GM19467 (cell line): Measurements from ENCODE around the gene CRIP2.

Source experiments
- ATAC-seq: cut with Tn5 transposase; IDR thresholded peaks from one replicate; pipeline ENCODE4 v1.9.1; 2021; ENCODE audit warnings: mild to moderate bottlenecking, moderate library complexity; ENCODE audit not compliant: unreplicated experiment

The CRIP2 gene

DNA sequence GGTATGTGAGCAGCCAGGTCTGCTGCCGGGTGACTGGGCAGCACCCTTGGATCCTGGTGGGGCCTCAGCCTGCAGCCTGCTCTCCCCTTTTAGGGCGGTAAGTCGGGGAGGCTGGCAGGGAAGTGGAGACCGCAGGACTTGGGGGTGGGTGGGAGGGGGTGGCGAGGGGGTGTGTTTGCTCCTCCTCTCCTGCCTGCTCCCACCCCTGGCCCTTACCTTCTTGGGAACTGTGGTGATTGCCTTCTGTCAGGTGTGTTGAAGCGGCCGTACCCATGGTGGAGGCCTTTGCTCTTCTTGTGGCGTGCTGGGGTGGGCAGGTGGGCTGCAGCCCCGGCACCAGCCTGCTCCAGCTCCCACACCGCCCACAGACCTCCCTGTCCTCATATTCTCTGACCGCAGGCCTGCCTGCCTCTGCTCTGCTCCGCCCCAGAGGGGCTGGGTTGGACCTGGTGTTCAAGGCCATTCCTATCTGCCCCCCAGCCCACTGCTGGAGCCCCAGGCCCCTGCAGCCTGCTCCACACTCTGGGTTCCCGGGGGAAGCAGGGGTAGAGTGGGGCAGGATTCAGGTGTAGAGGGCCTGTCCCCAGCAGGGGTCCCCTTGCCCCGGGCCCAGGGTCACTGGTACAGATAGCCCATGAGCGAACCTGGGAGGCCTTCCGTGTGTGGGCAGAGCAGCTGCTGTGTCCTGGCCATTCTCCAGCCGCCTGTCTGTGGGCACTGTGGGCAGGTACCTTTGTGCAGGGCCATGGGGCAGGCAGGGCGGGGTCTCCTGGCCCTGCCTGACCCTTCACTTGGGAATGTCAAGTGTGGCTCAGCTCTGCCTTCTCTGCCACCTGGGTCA is 21.6 kb downstream of the CRIP2 start:
- ATAC-seq: no peak

DNA sequence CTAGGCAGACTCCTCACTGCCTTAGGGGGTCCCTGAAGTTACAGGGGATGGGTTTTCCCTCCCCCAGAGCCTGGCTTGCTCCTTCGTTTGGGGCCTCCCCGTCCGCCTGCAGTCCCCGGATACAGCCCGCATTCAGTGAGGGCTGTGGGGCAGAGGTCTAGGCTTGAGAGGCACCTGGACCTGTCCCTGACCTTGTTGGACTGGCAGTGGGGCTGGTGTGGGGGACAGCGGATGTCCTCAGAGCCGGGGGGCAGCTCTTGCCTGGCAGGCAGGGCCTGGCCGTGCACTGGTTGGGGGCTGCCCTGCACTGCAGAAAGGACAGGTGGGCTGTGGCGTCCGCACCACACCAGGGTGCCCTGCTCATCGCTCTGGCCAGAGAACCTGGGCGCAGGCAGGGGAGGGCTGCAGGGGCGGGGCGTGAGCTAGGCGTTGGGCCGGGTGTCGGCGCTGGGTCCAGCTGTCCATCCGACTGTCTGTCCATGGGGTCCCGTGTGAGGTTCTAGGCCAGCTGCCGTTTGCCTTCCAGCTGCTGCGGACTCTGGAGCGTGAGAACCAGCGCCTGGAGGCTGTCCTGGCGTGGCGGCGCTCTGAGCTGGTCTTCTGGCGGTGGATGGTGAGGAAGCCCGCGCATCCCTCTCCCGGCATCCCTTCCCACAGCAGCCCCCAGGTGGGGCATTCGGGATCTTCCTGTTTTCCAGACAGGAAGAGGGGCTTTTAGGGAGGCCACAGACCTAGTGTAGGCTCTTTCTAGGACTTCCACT is 22.4 kb downstream of the CRIP2 start:
- no peak for ATAC-seq

DNA sequence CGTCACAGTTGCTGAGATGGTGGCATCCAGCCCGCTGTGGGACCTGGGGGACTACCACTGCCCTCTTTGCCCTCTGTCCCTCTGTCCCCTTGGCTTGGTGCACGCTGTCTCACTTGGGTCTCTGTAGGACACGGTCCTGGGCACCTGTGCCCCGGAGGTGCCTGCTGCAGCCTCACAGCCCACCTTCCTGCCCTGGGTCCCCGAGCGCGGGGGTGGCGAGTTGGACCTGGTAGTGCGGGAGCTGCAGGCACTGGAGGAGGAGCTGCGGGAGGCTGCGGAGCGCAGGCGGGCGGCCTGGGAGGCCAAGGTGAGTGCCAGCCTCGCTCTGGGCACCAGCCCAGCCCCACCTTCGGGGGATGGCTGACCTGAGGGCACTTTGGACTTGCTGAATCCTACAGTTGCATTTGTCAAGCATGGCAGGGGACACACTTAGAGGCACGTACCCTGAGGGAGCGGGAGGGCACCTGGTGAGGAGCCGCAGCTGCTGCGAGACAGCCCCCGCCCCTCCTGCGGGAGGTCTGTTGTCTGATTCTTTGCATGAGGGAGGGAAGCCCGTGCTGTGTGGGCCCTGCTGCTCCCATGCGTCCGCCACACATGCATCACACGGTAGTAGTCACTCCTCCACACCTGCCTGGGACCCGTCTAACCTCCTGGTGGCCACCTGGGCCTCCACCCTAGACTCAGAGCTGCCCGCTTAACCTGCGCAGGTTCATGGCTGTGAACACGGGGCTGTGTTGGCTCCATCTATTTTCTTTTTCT is 23.2 kb downstream of the CRIP2 start:
- ATAC-seq: no peak

DNA sequence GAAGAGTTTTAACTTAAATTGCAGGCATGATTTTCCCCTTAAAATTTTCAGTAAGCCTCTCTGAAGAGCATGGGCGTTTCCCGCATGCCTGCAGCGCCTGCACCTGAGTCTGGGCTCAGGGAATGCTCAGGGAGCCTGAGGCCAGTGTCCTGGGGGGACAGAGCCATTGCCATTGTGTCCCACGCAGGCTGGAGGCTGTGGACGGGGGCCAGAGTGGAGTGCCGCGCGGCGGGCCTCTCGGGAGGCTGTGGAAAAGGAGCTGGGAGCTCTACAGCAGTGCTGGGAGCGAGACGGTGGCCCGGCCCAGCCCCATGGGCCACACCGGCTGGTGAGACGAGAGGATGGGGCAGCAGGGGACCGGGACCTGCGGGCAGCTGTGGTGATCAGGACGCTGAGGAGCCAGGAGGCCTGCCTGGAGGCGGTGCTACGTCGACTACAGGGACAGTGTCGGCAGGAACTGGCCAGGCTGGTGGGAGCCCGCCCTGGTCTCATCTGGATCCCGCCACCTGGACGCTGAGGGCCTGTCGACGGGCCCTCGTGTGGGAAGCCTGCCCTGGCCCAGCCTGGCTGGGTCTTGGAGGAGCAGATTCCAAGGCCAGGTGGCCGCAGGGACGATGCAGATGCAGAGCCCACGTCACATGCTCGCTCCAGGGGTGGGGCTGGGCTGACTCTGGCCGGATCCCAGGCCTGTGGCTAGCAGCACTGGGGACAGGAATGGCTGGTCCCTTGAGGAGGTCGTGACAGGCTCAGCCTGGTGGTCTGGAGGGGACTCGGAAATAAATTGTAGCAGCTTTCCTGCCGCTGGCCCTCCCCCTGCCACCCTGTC is 24.0 kb downstream of the CRIP2 start:
- ATAC-seq: no peak

DNA sequence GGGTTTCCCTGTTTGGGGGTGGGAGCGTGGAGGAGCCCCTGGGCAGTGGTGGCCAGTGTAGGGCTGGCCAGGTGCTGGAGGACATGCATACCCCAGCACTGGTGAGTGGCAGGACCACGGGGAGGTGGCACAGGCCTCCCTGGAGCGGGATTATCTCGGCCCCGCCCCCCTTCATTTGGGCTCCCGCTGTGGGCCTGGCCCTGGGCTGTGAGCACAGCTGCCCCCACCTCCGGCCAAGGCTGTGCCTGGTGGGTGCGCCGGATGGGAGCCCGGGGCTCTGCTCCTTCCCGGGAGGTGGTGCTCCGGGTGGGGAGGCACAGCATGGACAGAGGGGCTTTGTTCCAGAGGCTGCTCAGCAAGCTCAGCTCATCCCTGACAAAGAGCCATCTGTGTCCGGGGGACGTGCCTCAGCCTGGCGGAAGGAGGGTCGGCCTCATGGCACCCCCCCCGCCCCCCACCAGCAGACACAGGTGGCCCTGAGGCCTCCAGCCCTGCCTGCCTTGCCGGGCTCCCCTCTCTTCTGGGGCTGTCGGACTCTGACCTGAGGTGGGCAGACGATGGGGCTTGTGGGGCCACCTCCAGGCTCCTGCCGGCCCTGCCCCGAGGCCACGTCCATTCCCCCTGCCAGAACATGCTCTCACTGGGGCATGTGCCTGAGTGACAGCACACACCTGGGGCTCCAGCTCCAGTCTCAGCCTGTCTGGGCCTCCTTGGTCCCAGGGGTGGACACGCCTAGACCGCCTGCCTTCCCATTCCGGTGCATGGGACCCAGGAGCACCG is 24.8 kb downstream of the CRIP2 start:
- no peak for ATAC-seq

DNA sequence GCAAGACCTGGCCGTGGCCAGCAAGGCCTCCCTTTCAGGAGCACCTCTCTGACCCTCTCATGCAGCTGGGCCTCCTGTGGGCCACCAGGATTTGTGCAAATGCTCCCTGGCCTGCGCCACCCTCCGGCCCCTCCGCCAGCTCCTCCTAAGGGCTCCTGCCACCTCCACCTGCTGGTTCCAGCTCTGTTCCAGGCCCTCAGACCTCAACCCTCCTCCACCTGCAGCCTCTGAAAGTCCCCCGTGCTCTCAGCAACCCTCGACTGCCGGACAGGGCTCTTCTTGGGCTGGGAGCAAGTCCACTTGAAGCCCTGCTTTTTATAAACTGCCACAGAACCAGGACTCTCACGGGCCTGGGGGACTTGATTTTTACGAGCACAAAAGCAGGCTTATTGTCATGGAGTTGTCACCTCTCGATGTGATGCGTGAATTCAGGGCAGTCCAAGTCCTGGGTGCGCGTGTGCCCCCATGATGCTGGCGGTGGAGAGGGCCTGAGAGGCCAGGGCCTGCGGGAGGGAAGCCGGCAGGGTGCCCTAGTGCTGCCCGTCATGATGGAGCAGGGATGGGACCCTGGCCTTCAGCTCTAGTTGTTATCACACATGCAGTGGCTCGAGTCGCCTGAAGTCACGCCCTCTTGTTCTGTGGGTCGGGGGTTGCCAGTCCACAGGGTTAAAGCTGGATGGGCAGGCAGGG is 25.6 kb downstream of the CRIP2 start:
- no peak for ATAC-seq

DNA sequence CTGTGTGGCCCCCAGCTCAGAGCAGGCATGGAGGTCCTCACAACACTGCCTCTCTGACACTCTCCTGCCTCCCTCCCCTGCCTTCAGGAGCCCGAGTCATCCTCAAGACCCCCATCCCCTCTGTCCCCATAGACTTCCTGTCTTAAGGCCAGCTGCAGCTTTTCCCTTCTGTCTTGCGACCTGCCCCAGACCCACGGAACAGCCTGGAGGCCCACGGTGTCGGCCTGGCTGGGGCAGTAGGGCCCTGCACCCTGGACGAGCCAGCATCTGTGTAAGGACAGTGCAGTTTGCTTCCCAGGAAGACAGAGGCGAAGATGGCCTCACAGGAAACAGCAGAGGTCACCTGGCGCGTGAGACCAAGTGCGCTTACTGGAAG is 26.1 kb downstream of the CRIP2 start:
- no peak for ATAC-seq

DNA sequence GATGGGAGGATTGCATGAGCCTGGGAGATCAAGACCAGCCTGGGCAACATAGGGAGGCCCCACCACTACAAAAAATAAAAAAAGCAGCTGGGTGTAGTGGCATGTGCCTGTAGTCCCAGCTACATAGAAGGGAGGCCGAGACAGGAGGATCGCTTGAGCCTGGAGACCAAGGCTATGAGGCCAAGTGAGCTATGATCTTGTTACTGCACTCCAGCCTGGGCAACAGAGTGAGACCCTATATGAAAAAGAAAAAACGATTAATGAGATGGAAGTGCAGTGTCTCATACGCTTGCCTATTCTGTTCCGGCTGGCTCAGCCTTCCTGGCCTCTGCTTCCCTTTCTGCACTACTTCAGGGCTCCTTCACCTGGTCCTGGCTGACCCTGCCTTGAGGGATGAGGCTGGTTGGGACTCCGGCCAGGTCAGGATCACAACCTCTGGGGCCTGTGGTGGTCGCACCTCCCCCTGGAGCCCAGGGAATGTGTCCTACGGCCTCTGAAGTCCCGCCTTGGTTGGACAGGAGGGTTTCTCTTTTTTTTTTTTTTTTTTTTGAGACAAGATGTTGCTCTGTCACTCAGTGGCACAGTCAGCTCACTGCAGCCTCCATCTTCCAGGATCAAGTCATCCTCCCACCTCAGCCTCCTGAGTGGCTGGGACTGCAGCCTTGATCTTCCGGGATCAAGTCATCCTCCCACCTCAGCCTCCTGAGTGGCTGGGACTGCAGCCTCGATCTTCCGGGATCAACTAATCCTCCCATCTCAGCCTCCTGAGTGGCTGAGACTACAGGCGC is 27.1 kb downstream of the CRIP2 start:
- ATAC-seq: no peak

DNA sequence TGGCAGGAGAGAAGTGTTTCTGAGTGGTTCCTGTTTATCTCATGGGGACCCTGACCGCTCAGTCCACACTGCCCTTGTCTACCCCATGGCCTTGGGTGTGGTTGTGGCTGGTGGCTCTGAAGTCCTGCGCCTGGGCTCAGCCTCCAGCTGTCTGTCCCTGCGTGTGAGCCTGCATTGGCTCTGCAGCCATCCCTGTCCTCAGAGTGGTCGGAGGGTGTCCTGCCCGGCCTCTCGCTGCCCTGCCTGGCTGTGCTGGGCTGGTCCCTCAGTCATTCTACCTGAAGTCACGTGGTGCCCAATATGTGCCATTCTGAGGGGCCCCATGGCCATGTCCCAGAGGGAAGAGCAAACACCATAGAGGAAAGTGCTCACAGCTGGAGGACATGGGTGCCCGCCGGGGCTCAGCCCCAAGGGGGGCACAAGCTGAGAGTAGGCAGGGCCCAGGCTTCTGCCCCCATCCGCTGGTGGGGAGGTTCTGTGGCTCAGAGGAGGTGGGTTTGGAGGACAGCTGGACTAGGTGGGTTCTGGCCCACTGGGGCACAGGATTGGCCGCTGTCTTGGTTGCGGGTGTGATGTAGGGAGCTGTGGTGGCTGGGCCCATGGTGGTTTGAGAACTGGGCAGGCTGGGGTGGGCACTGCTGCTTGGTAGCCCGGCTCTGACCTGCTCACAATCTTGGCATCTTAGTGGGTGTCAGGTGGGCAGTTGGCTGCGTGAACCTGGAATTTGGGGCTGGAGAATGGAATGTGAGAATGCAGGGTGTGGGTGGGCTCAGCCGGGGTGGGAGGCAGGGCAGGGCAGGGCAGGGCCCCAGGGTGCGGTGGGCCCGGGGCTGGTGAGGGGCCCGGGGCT is 28.1 kb downstream of the CRIP2 start:
- ATAC-seq: no peak

DNA sequence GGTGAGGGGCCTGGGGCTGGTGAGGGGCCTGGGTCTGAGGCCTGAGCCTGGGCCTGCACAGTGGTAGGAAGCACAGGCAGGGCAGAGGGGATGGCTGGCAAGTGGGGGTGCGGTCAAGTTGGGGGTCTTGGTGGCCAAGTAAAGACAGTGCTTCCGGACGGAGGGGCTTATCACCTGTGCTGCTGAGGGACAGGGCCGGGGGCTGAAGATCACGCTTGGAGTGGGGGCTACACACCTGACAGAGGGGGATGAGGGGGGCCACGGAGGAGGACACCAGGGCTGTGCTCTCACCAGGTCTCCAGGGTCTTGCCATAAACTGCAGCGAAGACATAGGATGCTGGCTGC is 28.6 kb downstream of the CRIP2 start:
- ATAC-seq: no peak

DNA sequence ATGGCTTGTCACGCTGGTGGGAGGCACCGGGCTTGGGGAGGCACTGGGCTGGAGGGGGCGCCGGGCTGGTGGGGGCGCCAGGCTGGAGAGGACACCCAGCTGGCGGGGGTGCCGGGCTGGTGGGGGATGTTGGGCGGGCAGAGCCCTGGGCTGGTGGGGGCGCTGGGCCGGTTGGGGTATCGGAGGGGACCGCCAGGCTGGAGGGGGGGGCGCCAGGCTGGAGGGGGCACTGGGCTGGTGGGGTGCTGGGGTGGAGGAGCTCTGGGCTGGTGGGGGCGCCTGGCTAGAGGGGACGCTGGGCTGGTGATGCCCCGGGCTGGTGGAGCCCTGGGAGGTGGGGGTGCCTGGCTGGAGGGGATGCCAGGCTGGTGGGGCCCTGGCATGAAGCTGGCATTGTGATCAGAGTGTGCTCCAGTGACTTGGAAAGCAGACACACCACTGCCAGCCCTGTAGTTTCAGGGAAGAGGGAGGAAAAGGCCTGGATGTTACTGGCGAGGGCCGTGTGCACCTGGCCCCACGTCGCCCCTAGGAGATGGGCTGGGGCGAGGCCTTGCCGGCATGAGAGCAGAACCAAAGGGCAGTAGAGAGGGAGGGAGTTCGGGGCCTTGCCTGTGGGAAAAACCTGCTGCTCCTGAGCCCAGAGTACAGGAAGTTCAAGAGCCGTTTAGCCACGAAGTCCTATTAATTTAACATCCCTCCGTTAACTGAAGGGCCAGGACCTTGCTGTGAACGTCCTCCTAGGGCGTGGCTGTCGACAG is 29.5 kb downstream of the CRIP2 start:
- no peak for ATAC-seq

DNA sequence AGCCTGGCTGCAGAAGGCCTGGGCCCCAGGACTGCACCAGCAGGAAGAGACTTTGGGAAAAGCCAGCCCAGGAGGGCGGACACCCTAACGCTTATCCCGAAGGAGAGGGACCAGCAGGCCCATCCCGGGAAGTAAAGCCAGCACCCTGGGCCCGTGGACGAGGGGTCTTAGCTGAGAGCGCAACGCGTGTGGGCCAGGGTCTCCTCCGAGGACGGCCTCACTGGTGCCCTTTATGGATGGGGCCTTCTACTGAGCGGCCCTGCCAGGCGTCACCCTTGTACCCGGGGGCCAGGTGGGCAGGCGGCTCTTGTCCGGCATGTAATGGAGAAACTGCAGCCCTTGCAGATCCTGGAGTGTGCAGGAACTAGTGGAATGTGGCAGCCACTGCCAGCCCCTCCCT is 30.5 kb downstream of the CRIP2 start:
- ATAC-seq: no peak

DNA sequence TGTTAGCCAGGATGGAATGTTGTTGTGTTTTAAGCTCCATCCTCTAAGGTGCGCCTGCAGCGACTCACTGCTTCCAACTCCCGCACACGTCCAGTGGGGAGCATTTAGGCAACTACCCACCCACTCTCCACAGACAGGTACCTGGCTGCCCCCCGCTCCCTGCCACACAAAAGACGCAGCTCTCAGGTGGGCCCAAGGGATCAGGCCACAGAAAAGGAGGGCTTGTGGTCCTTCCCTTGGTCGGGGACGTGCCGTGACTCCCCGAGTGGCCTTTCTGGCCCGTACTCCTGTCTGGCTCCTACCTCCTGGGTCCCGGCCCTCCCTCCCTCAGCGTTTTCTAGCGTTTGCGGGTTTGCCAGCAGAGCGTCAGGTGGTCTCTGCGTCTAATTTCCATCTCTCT is 32.6 kb downstream of the CRIP2 start:
- ATAC-seq: no peak

DNA sequence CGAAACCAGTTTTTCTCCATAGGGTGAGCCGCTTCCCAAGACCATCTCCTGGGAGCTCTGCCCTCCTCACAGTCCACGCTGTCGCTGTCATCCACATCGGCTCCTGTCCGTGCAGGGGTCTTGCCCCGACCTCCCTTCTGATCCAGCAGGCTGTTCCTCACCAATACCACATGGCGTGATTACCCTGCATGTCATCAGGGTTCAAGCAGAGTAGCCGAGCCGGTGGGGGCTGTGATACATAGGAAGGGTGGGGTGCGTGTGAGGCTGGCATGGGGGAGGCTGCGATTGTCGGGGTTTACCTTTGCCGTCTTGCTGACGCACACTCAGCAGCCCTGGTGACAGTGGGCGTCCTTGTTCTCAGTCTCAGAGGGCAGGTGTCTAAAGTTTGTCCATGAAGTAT is 33.4 kb downstream of the CRIP2 start:
- no peak for ATAC-seq

DNA sequence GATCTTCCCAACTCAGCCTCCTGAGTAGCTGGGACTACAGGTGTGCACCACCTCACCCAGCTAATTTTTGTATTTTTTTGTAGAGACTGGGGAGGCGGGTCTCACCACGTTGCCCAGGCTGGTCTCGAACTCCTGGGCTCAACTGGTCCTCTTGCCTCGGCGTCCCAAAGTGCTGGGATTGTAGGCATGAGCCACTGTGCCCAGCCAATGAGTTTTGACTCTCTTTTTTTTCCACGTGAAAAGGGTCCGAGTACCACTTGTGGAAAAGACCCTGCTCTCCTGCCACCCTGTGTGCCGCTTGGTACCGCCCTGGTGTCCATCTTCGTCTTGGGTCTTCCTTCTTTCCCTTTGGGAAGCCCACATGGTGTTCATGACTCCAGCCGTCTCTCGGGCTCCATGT is 34.0 kb downstream of the CRIP2 start:
- ATAC-seq: no peak

DNA sequence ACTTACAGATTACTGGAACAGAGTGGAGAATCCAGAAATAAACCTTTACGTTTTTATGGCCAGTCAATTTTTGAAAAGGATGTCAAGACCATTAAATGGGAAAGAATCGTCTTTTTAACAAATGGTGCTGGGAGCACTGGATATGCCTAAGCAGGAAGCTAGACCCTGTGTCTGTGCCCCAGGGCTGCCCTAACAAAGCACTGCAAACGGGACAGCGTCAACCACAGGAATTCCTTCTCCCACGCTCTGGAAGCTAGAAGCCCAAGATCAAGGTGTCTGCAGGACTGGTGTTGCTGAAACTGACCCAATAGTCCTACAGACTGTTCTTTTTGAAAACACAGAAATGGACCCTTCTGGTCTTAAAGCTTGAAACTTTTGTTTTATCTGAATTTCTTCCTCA is 42.5 kb downstream of the CRIP2 start:
- ATAC-seq: no peak
